Left colon (tissue), 2 donors: ENCODE data around the gene FZD7. TPM values are rescaled to one million over a fixed set of nuclear protein-coding genes. Genes with fewer than 3 reads are reported as not detected.

Source experiments
- ATAC-seq: fragments of 200-7000 bp; cut with Tn5 transposase; one replicate; pipeline ENCODE4 v1.9.1; 2020; ENCODE audit warnings: mild to moderate bottlenecking, moderate library complexity
- DNase-seq, 2 donors: peaks; one replicate each; pipeline ENCODE4 v3.0.0-alpha.2; 2020
- intact Hi-C, 2 donors: fragments of 100-400 bp; cut with DNase I in 1 of 2; cut with micrococcal nuclease in 1 of 2; formaldehyde crosslinking; loops; one replicate each; pipeline versions ENCODE4 v1.11.2 to v1.14.0; 2022; cut with DNase I, micrococcal nuclease
- total RNA-seq, 2 donors: library from RNA; stranded (reverse); fragmentation: NEBNext Ultra II Directional; extraction: Animal tissue kit (Norgen Biotek cat#: 25700); gene quantifications; one replicate each; pipeline ENCODE4 v1.2.1, GENCODE V29; 2021
- donor health status: DM: no; HTN: no; CAD: no.
- donor health status: DM: yes; HTN: yes; CAD: no.

Gene FZD7
- total RNA-seq, 2 donors from 2014 or later, result 1.4 to 10.0 TPM

GRCh38 chr2:202052235-202052634 lies 18.6 kb downstream of the FZD7 start:
- no peak for ATAC-seq
- intact Hi-C loops, result no loop called here
- no peak for DNase-seq

DNA sequence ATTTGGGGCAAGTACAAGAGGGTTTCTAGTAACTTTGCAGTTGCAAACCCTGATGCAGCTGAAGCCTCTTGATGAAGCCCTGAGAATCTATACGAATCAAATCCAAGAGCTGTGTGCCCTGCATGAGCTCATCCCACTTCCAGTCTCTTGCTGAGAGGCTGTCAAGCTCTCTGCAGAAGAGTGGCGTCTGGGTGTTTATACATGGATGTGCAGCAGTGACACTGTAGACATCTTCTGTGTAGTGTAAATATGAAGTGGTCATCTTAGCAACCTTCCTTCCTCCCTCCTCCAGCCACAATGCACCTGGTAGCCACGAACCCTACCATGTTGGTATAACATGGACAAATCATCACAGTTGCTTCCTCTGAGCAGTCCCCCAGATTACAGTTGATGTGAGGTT lies 21.0 kb downstream of the FZD7 start:
- intact Hi-C loops, result no loop called here
- no peak for DNase-seq
- no peak for ATAC-seq

GRCh38 chr2:202056611-202057010 lies 23.0 kb downstream of the FZD7 start:
- intact Hi-C loops, result no loop called here
- DNase-seq, result no peak
- ATAC-seq, result no peak

GRCh38 chr2:202060218-202060617 lies 26.6 kb downstream of the FZD7 start:
- DNase-seq (no peak), ATAC-seq (no peak)
- intact Hi-C loops, result no loop called here

DNA sequence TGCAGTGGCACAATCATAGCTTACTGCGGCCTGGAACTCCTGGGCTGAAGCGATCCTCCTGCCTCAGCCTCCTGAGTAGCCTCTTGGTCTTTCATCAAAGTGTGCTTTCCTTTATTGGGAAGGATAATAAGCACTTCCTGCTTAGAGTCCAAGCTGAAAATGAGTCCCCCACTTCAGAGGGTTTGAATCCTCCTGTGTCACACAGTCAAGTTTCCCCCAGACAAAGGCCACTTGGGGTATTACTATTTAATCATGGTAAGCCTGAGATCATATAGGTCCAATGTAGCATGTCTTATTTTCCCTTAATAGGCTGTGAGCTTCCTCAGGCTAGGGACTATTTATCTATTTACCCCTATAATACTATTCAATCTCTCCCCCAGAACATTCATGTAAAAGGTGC lies 28.0 kb downstream of the FZD7 start:
- intact Hi-C loops, result no loop called here
- DNase-seq (no peak), ATAC-seq (no peak)

DNA sequence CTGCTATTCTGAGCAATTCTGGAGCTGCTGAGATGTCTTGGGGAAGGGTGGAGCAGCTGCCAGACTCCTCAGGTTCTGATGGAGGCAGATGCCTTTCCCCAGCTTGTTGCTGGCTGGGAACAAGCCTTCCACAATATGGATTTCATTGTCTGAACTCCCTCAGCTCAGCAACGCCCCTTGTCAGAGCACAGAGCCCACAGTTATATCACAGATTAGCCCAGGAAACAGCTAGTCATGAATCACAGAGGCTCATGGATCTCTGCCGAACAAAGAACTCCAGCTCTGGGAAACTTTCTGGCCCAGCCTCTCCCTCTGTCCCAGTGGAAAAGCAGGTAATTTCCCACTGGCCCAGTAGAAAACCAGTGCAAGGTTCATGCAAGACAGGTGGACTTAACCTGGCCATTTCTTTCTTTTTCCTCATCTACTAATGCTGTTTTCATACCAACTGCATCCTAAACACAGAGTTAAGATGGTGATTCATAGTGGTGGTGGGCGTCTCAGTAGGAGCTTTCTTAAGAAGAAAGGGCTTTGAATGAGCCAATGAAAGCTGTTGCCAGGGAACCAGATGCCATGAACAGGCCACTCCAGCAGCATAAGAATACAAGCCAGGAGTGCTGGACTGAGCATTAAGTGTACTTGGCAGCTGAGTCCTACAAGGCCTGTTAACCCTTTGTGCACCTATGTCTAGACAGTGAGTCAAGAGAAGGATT lies 30.7 kb downstream of the FZD7 start:
- no peak for DNase-seq
- no peak for ATAC-seq
- intact Hi-C loops, result no loop called here

DNA sequence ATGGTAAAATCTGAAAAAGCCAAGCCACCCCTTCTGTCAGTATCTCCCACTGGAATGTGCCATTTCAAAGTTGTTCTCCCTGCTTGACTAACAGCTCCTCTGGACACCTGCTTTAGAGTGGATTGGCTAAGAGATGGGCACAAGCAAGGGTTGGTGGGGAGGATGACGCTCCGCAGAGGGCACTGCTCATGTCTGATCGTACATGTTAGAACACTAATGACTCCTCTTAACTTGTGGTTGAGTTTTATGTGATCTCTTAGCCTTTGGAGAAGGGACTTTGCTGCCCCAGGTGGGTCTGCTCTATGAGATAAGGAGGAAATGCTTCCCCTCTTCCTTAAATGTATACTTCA lies 31.2 kb downstream of the FZD7 start:
- ATAC-seq (no peak), DNase-seq (no peak)
- intact Hi-C loops, result no loop called here

- ATAC-seq (no peak), DNase-seq (no peak)
- intact Hi-C loops, result no loop called here
Observed at GRCh38 chr2:202065876-202066275, 32.2 kb downstream of the FZD7 start.

DNA sequence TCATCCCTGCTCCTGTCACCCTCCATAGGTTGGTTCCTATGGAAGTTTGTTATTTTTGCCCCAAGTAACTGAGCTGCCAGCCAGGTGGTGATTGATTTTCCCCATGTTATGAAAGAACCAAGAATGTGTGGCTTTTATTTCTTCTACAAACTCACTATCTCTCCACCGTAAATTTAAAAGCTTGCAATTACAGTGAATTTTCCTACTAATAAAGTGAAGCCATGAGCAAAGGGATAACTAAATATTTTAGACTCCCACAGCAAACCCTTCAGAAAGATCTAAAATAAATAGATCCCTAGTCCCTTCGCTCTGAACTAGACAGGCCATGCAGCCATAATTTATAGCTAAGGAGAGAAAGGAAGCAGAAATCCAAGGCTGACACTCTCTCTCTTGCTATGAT lies 33.2 kb downstream of the FZD7 start:
- ATAC-seq (no peak), DNase-seq (no peak)
- intact Hi-C loops, result no loop called here

- ATAC-seq (no peak), DNase-seq (no peak)
- intact Hi-C loops, result no loop called here
Observed at GRCh38 chr2:202067589-202067988, 33.9 kb downstream of the FZD7 start.

DNA sequence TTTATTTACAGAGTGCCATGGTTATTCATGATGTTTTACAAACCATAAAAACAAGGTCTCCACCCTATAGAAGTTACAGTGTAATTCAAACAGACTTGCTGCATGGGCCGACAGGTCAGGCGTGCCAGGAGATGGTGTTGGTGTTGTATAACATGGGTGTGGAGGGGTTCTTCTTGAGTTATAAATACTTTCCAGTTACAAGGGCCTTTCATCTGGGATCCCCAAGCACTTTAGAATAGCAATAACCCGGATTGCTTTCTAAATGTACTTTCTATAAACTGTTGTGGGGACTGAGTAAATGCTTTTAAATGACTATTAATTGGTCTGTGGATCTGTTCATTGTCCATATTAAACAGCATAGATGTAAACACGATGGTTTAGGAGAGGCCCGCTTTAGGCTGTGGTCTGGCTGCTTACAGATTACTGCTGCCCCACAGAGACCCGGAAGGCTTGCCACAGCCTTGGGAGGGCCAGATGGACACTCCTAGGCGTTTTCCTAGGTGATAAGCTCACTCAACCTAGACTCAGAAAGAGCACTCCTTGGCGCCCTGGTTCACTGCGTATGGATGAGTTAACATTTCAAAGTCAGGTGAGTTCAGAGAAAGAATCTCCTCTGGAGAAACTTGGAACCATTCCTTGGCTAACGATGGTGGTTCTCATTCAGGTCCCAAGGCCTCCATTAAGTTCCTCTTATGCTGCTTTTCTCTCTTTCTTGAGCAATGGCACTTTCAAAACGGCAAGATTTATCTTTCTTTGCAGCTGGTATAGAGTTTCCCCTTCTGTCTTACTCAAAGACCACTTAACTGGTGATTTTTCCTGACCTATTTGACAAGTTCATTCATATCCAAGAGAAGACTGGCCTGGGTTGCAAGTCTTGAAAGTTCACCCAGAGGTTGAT lies 35.8 kb downstream of the FZD7 start:
- intact Hi-C loops, result no loop called here
- DNase-seq, result peak; percentile 66 to 85
- ATAC-seq, result peak; percentile 96

DNA sequence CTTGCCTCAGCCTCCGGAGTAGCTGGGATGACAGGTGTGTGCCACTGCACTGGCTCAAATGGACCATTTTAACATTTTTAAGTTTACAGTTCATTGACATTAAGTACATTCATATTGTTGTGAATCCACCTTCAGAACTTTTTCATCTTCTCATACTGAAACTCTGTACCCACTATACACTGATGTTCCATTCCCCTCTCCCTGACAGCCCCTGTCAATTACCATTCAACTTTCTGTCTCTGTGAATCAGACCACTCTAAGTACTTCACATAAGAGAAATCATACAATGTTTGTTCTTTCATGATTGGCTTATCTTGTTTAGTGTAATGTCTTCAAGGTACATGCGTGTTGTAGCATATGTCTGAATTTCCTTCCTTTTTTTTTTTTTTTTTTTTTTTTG lies 37.5 kb downstream of the FZD7 start:
- ATAC-seq (no peak), DNase-seq (no peak)
- intact Hi-C loops, result no loop called here

DNA sequence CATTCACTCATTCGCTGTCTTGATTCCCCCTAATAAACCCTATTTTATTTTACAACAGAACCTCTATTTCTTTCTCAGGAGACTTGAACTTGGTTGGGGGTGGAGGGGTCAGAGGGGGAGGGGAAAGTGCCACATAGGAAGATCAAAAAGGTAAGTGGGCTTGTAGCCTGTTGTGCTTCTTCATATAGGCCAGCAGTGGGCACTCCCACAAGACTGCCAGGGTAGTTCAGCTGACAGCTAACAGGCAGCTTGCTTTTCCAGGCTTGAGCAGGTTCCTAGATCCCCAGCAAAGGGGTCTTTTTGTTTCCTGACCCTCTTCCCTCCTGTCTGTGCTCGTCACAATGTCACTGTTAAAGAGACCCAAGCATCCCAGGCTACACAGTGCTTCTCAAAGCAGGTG lies 38.6 kb downstream of the FZD7 start:
- no peak for DNase-seq
- no peak for ATAC-seq
- intact Hi-C loops, result no loop called here

GRCh38 chr2:202072737-202073401 lies 39.2 kb downstream of the FZD7 start, which contains the start of gene KIAA2012:
Gene KIAA2012, plus strand, starts transcription at chr2:202073255. Its CDS starts 373 bp downstream, at chr2:202073628.
- DNase-seq (no peak), ATAC-seq (no peak)

DNA sequence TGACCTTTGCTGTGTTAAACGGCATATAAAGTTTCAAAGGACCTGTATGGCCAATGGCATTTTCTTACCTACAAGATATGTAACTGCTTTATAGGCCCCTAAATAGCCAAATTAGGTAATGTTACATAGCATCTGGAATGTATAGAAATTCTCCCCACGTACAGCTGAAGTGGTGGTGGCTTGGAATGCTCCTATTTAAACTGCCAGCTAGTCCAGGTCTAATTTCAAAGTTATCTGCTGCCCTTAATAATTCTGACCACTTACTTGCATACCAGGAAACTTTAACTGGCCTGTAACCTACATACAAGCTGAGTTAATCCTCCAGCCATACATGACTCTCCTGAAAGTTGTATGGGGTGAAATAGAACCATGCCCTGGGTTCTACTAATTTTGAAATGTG lies 40.7 kb downstream of the FZD7 start:
- intact Hi-C loops, result no loop called here
- no peak for DNase-seq
- no peak for ATAC-seq

More at GRCh38 chr2:202072737-202073401, 39.2 kb downstream of the FZD7 start, which contains the start of gene KIAA2012:
- intact Hi-C loops, result no loop called here

DNA sequence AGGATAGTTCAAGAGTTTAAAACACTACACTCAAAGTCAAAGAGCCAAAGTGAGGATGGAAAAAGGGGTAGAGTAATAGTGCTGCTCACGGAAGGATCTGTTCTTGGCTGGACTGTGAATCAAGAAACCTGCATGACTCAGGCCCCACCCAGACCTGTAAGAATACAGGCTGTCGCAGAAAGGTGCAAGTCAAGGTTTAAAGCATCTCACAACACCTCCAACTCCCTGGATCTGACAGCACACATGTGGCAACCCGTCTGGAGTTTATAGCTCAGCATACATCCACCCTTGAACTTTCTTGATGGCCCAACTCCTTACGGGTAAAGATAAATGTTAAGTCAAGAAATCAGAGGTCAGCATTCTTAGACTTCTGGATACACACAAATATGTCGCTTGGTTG lies 45.7 kb downstream of the FZD7 start:
- no peak for DNase-seq
- ATAC-seq, result no peak
- intact Hi-C loops, result no loop called here

DNA sequence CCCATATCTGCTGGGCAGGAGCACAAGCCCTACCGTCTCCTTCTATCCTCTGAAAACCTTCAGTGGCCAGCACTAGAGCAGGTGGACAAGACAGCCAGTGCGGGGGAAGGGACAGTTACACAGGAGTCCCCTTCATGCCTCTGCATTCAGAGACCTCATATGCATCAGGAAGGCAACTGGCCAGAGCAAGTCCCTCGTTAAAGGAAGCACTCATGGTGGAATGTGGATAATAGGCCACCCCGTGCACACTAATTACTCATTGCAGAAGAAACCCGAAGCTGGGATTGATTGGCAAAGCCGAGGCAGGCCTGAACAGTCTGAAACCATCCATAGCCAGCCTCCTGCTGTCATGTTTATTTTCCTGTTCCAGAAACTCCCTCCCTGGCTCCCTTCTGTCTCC lies 50.6 kb downstream of the FZD7 start:
- no peak for ATAC-seq
- DNase-seq, result no peak
- intact Hi-C loops, result no loop called here
